VCaP (cell line): ENCODE results near the gene PLEKHO1.

ENCODE experiments used
- H3K27ac ChIP-seq: fragments of 450-650 bp; 2 replicates; pipeline ENCODE4 v1.5.1; 2017
- TF ChIP-seq, protein P1 (sequence below): fragments of 450-650 bp; conservative IDR thresholded peaks from 2 replicates; pipeline ENCODE4 v1.5.1; 2017; ENCODE audit warnings: mild to moderate bottlenecking, moderate library complexity

Gene PLEKHO1

DNA sequence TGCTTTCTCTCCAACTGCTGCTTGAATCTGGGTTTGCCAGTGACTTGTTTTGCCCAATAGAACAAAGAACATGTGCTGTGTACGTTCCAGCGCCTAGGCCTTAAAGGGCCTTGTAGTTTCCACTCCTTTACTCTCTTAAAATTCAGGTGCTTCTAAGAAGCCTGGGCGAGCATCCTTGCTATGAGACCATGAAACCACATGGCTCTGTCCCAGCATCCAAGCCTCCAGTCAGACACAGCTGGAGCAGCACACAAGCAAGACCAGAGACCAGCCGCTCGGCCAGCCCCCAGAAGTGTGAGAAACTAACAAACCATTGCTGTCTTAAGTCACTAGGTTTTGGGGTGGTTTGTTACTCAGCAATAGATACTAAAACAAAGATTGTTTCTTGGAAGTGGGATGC lies 15.1 kb downstream of the PLEKHO1 start:
- TF ChIP-seq, protein P1, sequence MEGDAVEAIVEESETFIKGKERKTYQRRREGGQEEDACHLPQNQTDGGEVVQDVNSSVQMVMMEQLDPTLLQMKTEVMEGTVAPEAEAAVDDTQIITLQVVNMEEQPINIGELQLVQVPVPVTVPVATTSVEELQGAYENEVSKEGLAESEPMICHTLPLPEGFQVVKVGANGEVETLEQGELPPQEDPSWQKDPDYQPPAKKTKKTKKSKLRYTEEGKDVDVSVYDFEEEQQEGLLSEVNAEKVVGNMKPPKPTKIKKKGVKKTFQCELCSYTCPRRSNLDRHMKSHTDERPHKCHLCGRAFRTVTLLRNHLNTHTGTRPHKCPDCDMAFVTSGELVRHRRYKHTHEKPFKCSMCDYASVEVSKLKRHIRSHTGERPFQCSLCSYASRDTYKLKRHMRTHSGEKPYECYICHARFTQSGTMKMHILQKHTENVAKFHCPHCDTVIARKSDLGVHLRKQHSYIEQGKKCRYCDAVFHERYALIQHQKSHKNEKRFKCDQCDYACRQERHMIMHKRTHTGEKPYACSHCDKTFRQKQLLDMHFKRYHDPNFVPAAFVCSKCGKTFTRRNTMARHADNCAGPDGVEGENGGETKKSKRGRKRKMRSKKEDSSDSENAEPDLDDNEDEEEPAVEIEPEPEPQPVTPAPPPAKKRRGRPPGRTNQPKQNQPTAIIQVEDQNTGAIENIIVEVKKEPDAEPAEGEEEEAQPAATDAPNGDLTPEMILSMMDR: no peak
- no peak overlapping the region for H3K27ac ChIP-seq

DNA sequence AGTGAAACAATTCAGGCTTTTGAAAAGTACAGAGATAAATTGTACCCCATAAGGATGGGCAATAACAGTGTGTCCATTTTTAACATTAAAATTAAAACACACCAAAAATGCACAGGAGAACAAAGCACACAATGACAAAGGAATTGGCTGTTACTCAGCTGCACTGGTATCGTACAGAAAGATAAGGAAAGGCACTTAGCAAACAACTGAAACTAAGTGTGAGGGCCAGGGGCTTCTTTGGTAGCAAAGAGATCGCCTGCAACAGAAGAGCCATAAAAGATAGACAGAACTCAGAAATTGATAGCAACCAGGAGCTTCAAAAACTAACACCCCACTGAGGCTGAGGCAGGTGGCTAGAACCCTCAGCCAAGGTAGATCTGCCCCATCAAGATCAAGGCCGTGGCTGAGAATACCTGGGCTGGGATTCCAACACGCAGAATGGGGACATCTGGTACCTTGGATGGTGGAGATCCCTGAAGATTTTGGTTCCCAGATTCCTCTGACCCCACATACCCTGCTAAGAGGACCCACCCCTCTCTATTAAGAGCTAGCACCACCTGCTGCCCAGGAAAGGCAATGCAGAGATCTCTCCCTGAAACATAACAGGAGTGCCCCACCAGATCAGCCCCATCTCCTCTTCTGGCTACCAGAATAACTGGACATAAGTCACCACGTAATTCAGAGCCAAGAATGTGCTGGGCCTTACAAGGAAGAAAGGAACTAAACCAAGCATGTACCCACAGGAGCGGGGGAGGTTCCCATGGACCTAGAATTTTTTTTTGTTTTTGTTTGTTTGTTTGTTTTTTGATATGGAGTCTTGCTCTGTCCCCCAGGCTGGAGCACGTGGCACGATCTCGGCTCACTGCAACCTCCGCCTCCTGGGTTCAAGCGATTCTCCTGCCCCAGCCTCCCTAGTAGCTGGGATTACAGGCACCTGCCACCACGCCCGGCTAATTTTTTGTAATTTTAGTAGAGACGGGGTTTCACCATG lies 16.2 kb downstream of the PLEKHO1 start:
- TF ChIP-seq, protein P1: peak; percentile 67
- H3K27ac ChIP-seq: no peak overlapping the region

DNA sequence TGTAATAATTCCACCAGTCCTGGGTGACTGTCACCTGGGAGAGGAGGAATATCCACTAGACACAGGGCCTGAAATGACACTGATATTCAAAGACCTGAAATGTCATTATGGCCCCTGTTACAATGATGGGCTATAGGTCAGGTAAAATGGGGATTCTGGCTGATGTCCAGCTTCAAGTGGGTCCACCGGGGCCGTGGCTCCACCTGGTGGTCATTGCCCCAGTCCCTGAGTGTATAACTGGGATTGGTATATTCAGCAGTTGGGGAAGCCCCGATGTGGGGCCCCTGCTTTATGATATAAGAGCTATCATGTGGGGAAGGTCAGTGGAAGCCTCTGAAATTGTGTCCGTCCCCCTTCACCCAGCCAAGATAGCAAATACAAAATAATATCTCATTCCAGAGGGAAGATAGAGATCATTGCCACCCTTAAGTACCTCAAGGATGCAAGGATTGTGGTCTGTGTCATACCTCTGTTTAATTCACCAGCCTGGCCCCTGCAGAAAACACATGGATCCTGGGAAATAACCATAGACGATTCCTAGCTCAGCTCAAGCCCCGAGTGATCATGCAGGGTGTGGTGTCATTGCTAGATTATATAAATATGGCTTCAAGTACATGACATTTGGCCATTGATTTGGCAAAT lies 19.4 kb downstream of the PLEKHO1 start:
- no peak overlapping the region for H3K27ac ChIP-seq
- TF ChIP-seq, protein P1: peak; percentile 90

DNA sequence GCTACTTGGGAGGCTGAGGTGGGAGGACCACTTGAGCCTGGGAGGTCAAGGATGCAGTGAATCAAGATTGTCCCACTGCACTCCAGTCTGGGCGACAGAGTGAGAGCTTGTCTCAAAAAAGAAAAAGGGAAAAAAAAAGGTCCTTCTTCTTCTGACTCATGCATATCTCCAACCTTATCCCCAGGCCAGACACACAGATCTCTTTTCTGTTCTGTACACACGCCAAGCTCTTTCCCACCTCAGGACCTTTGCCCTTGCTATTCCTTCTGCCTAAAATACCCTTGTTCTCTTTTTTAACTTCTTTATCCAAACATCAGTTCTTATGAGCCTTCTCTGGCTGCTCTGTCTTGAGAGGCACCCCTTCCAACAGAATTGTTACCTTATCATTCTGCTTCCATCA lies 22.1 kb downstream of the PLEKHO1 start:
- H3K27ac ChIP-seq: no peak overlapping the region
- TF ChIP-seq, protein P1: no peak

DNA sequence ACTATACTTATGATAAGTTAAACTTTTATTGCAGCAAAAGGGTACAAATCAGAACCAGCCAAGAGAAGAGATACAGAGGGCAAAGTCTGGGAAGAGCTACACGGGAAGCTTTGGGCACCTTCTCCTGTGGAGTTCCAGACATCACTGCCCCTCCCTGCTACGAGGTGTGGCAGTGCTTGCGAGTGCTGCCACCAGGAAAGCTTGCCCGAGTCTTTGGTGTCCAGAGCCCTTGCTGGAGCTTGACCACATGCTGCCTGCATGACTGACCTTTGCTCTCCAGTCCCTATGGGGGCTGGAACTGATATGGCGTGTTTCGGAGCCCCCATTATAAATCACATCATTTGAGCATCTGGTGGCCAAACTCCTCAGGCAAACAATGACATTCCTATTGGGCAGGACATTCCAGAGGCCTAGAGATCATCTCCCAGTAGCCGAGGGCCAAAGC lies 23.4 kb downstream of the PLEKHO1 start:
- TF ChIP-seq, protein P1: no peak
- no peak overlapping the region for H3K27ac ChIP-seq

DNA sequence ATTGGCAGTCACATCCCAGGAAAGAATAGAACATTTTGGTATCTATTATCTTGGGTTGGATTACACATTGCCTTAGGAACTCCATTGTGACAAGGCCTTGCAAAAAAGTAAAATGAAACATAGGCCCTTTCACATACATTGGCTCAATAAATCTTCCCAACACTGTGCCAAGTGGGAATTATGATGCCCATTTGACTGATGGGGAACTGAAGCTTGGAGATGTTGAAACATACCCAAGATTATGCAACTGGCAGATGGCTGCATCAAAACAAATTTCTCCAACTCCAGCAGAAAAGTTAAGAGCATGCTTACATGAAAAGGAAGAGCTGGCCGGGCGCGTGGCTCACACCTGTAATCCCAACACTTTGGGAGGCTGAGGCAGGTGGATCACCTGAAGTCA lies 26.9 kb downstream of the PLEKHO1 start:
- H3K27ac ChIP-seq: no peak overlapping the region
- TF ChIP-seq, protein P1: no peak

DNA sequence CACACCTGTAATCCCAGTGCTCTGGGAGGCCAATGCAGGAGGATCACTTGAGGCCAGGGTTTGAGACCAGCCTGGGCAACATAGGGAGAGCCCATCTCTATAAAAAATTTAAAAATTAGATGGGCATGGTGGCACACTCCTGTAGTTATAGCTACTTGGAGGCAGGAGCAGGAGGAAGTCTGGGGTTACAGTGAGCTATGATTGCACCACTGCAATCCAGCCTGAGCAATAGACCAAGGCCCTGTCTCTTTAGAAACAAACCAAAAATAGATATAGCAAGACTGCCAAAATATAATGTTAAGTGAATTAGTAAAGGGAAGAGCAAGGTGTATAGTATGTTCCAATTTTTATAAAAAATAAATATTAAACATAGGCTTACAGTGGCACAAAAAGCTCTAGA lies 28.8 kb downstream of the PLEKHO1 start:
- H3K27ac ChIP-seq: no peak overlapping the region
- TF ChIP-seq, protein P1: no peak
